OCI-LY7 (cell line): ENCODE results near the gene PIEZO2.
A peak's percentile ranks its signal among the peaks of the same experiment; 100 is the strongest.

ENCODE experiments used
- CTCF ChIP-seq: fragments of 200-600 bp; sonication (generic); conservative IDR thresholded peaks from 2 replicates; pipeline ENCODE4 v1.5.1; 2014; ENCODE audit warnings: mild to moderate bottlenecking, antibody characterized with exemption, low read length, moderate library complexity, mixed read lengths
- EZH2phosphoT487 ChIP-seq: fragments of 200-600 bp; sonication (generic); IDR thresholded peaks from 2 replicates; pipeline ENCODE4 v1.6.1; 2018; ENCODE audit warnings: low read depth, borderline replicate concordance, mild to moderate bottlenecking, mixed run types, antibody characterized with exemption, low read length, moderate library complexity, mixed read lengths

DNA sequence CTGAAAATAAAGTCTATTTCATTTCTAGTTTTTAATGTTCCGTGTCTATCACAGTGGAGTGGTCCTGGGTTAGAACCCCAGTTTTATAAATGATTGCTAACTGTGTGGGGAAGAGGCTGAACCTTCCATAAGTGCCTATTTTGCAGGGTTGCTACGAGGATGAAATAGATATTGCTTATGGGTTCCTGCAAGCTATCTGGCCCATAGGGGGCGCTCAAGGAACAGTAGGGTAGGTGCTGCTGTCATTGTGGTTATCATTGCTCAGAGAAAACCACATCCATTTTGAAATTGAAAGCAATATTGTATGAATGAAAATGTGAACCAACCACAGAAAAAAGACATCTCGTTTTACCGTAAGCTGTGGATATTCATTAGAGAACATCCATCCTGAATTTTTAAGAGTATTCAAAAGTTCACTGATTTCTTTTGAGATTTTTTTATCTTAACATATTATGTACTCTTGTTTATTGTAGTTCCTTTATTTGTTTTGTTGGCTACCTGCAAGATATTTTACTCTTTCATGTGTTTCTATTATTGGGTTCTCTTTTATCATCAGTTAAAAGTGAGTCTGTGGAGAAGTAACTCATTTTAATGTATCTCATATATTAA, 362.0 kb downstream of the PIEZO2 start:
- peak; percentile 98 for TF ChIP-seq CTCF
- no peak for TF ChIP-seq EZH2phosphoT487
